AG04450 (cell line): Measurements from ENCODE around the gene CYP46A1. TPM values are rescaled to one million over a fixed set of nuclear protein-coding genes. Genes with fewer than 3 reads are reported as not detected.

Experiments
- CTCF ChIA-PET: fragments of 300-600, 350-600 bp; formaldehyde crosslinking; extraction: SDS; loops from one replicate; lab custom pipeline; 2022; ENCODE audit warnings: antibody characterized with exemption, inconsistent platforms; lab: Charles Lee
- POLR2A ChIA-PET: fragments of 350-600 bp; formaldehyde crosslinking; extraction: SDS; loops from one replicate; lab custom pipeline; 2021; ENCODE audit warnings: antibody characterized with exemption, inconsistent platforms; lab: Yijun Ruan, JAX
- DNase-seq: peaks from one replicate; pipeline ENCODE4 v3.0.0-alpha.2; 2011; ENCODE audit warnings: low read depth, low spot score
- H3K27ac ChIP-seq: one replicate; pipeline ENCODE4 v1.5.1; 2012; ENCODE audit warnings: low read depth, low read length, control low read depth
- H3K27me3 ChIP-seq: one replicate; pipeline ENCODE4 v1.6.0; 2012; ENCODE audit warnings: low read length; ENCODE audit not compliant: control insufficient read depth, insufficient read depth
- H3K4me3 ChIP-seq: 2 replicates; pipeline ENCODE4 v1.5.1; 2011; ENCODE audit warnings: mild to moderate bottlenecking, low read depth, low read length, control low read depth
- H3K9me3 ChIP-seq: 2 replicates; pipeline ENCODE4 v1.5.1; 2012; ENCODE audit warnings: low read length; ENCODE audit not compliant: control insufficient read depth, insufficient read depth
- polyA plus RNA-seq: library from polyadenylated mRNA; depleted of rRNA; stranded (reverse); fragments of >200 nt; gene quantifications from 2 replicates; pipeline ENCODE4 v1.2.3, GENCODE V29; 2011
- TF ChIP-seq, protein P1 (sequence below): IDR thresholded peaks from 2 replicates; pipeline ENCODE4 v1.5.1; 2011; ENCODE audit warnings: low read depth, low read length, control low read depth, inconsistent platforms

CYP46A1 gene
- polyA plus RNA-seq, 1 experiment: 0.07 TPM

DNA sequence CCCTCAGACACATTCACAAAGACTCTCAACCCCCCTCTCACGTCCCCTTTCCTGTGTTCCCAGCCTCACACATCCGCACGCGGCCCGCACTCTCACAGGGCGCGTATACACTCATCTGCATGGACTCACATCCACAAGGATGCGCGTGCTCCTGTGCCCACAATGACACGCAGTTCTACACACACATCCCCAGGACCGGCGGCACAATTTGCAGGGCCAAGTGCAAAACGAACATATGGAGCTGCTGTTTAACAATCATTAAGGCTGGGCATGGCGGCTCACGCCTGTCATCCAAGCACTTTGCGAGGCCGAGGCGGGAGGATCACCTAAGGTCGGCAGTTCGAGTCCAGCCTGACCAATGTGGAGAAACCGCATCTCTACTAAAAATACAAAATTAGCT lies 72.7 kb downstream of the CYP46A1 start:
- DNase-seq: no peak
- TF ChIP-seq, protein P1, sequence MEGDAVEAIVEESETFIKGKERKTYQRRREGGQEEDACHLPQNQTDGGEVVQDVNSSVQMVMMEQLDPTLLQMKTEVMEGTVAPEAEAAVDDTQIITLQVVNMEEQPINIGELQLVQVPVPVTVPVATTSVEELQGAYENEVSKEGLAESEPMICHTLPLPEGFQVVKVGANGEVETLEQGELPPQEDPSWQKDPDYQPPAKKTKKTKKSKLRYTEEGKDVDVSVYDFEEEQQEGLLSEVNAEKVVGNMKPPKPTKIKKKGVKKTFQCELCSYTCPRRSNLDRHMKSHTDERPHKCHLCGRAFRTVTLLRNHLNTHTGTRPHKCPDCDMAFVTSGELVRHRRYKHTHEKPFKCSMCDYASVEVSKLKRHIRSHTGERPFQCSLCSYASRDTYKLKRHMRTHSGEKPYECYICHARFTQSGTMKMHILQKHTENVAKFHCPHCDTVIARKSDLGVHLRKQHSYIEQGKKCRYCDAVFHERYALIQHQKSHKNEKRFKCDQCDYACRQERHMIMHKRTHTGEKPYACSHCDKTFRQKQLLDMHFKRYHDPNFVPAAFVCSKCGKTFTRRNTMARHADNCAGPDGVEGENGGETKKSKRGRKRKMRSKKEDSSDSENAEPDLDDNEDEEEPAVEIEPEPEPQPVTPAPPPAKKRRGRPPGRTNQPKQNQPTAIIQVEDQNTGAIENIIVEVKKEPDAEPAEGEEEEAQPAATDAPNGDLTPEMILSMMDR: no peak
- ChIA-PET POLR2A (interaction anchor here (0.7 kb wide), 1 partner anchor 20 kb away, joined by 6 read pairs; no protein-coding TSS in a partner anchor), CTCF (no interaction called here)
- no peak overlapping the region for H3K4me3 ChIP-seq
- peak overlapping the region; percentile 89 for H3K27ac ChIP-seq
- no peaks in the 10 kb centered on the region; the same call in 1 of the 2 replicates for H3K9me3 ChIP-seq
- H3K27me3 ChIP-seq: no peaks in the 10 kb centered on the region

DNA sequence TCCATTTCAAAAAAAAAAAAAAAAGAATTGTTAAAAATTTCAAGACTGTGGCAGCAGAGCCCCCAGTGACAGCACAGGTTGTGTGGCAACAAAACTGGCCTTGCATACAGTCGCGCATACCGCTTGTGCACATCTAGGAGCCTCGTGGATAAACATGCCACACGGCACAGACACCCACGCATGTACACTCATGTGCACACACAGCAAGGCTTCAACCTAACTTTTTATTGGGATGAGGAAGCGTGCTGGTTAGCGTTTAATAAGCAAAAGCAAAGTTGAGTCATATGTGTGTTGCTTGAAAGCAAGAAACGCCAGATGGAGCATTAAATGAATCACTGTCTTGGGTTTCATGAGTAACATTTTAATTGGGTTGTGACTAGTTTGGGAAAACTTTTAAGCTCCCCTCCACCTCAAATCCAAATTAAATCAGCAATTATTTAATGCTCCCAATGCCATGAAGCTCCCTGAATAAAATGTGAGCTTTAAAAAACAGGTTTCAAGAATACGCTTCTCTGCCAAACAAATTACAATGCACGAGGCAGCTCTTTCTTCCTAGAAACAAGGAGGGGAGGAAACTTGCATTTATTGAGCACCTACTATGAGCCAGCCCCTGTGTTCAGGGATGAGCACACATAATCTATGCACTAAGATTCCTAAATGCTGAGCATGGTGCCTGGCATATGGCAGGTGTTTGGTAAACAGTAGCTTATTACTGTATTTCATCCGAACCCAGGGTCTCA lies 73.4 kb downstream of the CYP46A1 start:
- TF ChIP-seq, protein P1: no peak
- ChIA-PET POLR2A (interaction anchor here (0.7 to 2.3 kb wide), 5 partner anchors 12 to 122 kb away, joined by 4 to 18 read pairs (median 8); partner anchors contain the start of gene EML1), CTCF (interaction anchor here (0.8 to 1.3 kb wide), 5 partner anchors 21 to 56 kb away, joined by 3 to 9 read pairs (median 3); no protein-coding TSS in a partner anchor)
- peak; percentile 88 for DNase-seq
- Histone ChIP-seq H3K9me3 (no peaks in the 10 kb centered on the region; the same call in 1 of the 2 replicates), H3K27me3 (no peaks in the 10 kb centered on the region), H3K4me3 (no peak overlapping the region), H3K27ac (peak overlapping the region; percentile 89)

DNA sequence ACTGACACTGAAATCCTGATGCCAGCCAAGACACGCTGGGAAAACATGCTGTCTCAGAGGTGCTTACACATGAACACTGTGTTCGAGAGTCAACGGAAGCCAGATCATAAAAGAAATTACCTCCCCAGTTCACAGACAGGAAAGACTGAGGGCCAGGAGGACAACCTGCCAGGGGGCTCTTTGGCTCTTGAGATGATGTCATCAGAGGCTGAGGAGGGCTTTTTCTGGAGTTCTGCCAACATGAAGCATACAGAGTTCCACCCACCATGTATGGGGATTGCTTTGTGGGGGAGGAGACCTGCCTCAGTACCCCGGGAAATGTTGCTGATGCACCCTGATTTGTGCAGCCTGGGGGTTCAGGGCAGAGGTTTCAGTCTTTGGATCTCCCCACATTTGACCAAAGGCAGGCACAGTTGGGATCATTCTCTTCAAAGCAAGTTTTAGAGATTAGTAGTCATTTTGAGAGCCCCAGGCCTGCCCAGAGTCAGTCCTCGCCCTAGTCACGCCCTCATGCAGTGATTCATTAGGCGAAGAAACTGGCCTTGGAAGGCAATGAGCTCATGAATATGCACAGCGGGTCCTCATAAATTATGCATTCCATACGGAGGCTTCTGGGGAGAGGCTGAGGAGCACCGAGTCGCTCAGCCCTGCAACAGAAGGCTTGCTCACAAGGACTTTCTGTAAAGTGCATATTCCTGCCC lies 74.2 kb downstream of the CYP46A1 start:
- Histone ChIP-seq H3K9me3 (no peaks in the 10 kb centered on the region; the same call in 1 of the 2 replicates), H3K27ac (peak overlapping the region; percentile 84), H3K27me3 (no peaks in the 10 kb centered on the region), H3K4me3 (no peak overlapping the region)
- CTCF ChIA-PET: interaction anchor here (0.8 to 1.3 kb wide), 7 partner anchors 21 to 141 kb away, joined by 3 to 9 read pairs (median 3); no protein-coding TSS in a partner anchor
- TF ChIP-seq, protein P1: no peak
- peak; percentile 81 for DNase-seq
- POLR2A ChIA-PET: interaction anchor here (0.6 to 2.3 kb wide), 7 partner anchors 12 to 121 kb away, joined by 3 to 18 read pairs (median 7); partner anchors contain the start of gene EML1

DNA sequence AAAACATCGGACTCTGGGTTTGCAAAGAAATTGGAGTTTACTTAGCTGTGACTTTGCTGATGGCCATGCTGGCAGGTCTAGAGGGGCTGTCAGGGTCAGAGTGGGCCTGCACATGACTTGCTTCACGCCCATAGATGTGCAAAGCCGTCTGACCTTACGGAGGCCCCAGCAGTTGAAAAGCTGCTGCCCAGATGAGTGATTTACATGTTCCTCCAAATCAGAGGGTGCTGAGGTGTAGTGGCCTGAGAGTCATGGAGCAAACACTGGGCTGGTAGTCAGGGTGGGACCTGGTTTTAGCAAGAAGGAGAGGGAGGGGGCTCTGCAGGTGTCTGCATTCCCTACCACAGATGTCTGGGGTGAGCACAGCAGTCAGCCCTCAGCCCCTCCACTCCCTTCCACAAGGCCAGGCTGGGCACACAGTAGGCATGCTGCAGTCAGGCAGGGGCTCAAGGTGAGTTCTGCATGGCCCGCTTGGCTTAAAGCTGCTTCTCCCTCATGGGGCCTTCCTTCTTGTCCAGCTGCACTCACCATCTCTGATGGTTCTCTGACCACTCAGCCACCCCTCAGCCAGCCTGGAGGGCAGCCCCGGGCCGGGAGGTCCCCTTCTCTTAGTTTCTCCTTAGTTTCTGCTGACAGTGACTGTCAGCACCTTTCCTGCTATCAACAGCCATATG lies 74.9 kb downstream of the CYP46A1 start:
- DNase-seq: no peak
- Histone ChIP-seq H3K27ac (peak overlapping the region; percentile 84), H3K4me3 (no peak overlapping the region), H3K9me3 (no peaks in the 10 kb centered on the region; the same call in 1 of the 2 replicates), H3K27me3 (no peaks in the 10 kb centered on the region)
- CTCF ChIA-PET: interaction anchor here (0.8 to 1.0 kb wide), 2 partner anchors 22 to 141 kb away, joined by 3 to 4 read pairs; no protein-coding TSS in a partner anchor
- TF ChIP-seq, protein P1: no peak
- POLR2A ChIA-PET: interaction anchor here (1.0 to 2.3 kb wide), 6 partner anchors 13 to 121 kb away, joined by 3 to 18 read pairs (median 6); partner anchors contain the start of gene EML1
